ENCODE data around the gene LRRC47.

Gene LRRC47

DNA sequence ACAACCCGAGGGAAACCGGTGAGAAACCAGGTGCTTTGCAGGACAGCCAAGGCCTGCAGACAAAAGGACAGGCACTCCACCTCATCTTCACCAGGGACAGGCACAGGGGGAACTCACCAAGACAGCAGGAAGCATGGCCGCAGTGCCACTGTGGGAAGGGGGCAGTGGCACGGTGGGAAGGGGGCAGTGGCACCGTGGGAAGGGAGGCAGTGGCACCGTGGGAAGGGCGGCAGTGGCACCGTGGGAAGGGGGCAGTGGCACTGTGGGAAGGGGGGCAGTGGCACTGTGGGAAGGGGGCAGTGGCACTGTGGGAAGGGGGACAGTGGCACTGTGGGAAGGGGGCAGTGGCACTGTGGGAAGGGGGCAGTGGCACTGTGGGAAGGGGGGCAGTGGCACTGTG is 28.4 kb upstream of the LRRC47 start:
- no peak overlapping the region for H3K14ac ChIP-seq (ENCODE audit: low read length)
- H3K4me2 ChIP-seq (ENCODE audit: insufficient read depth, low read length, poor library complexity, severe bottlenecking) = no peak overlapping the region
- peaks cover 38 to 75% of the 10 kb centered on the region in 2 donors for H3K36me3 ChIP-seq (replicated peaks in 1 of 2; ENCODE audit: control insufficient read depth in 2 of 2, insufficient read depth in 2 of 2, low read length in 2 of 2)

DNA sequence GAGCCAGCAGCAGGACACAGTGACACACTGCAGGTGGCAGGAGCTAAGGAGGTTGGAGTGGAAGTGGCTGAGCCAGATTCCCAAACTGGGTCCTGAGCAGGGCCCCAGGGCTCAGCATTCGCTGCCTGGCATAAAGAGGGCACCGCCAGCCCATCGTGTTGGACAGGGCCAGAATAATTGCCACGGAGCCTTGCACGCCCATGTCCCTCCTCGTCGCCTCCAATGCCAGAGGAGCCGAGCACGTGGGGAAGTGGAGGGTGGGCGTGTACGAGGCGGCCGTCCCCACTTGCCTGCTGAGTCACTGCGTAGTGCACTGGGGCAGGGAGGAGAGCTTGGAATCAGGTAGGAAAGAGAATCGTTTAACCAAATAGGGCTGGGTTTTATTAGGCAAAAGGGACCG is 26.1 kb upstream of the LRRC47 start:
- no CpG with 5 or more reads among the region's 16 CpGs for WGBS, 2 donors (ENCODE audit: extremely low coverage in 2 of 2, insufficient read length in 2 of 2, insufficient replicate concordance in 1 of 2)
- no peaks in the 10 kb centered on the region for H3K27me3 ChIP-seq (ENCODE audit: control insufficient read depth in 3 of 3, insufficient read depth in 3 of 3, low read depth in 1 of 3, low read length in 3 of 3)
- H3K36me3 ChIP-seq (replicated peaks in 1 of 2; ENCODE audit: control insufficient read depth in 2 of 2, insufficient read depth in 2 of 2, low read length in 2 of 2) = peaks cover 30 to 52% of the 10 kb centered on the region in 2 donors

More for the DNA sequence above, 28.4 kb upstream of the LRRC47 start:
- Histone ChIP-seq H3K27me3 (ENCODE audit: control insufficient read depth in 3 of 3, insufficient read depth in 3 of 3, low read depth in 1 of 3, low read length in 3 of 3) (no peaks in the 10 kb centered on the region), H2BK5ac (ENCODE audit: low read length) (no peak overlapping the region), H2AK5ac (ENCODE audit: low read depth, low read length) (no peak overlapping the region), H3K4ac (ENCODE audit: low read length) (no peak overlapping the region), H3K27ac (replicated peaks; ENCODE audit: low read length) (no peak overlapping the region), H3K23ac (ENCODE audit: low read depth, low read length, poor library complexity) (no peak overlapping the region), H4K91ac (ENCODE audit: low read depth, low read length, poor library complexity) (no peak overlapping the region), H2BK15ac (ENCODE audit: low read length) (no peak overlapping the region), H3K79me1 (ENCODE audit: low read depth, low read length) (no peaks in the 10 kb centered on the region), H3K4me3 (ENCODE audit: low read length in 2 of 2) (no peak overlapping the region), H3K18ac (ENCODE audit: low read length) (no peak overlapping the region), H2AFZ (ENCODE audit: low read length) (no peak overlapping the region), H3K9me3 (replicated peaks in 1 of 2; ENCODE audit: control insufficient read depth in 2 of 2, insufficient read depth in 1 of 2, low read depth in 1 of 2, low read length in 2 of 2) (no peaks in the 10 kb centered on the region), H2BK120ac (ENCODE audit: low read depth, low read length) (no peak overlapping the region), H4K8ac (ENCODE audit: low read depth, low read length) (no peak overlapping the region), H3K9ac (ENCODE audit: low read depth, low read length, poor library complexity) (no peak overlapping the region), H2BK12ac (ENCODE audit: low read length) (no peak overlapping the region), H3K4me1 (ENCODE audit: control insufficient read depth in 2 of 2, insufficient read depth in 1 of 2, low read depth in 1 of 2, low read length in 2 of 2) (peaks cover 0 to under 1% of the 10 kb centered on the region in 2 donors)
- no peak for DNase-seq (ENCODE audit: low spot score)
- no CpG with 5 or more reads among the region's 8 CpGs for WGBS, 2 donors (ENCODE audit: extremely low coverage in 2 of 2, insufficient read length in 2 of 2, insufficient replicate concordance in 1 of 2)

DNA sequence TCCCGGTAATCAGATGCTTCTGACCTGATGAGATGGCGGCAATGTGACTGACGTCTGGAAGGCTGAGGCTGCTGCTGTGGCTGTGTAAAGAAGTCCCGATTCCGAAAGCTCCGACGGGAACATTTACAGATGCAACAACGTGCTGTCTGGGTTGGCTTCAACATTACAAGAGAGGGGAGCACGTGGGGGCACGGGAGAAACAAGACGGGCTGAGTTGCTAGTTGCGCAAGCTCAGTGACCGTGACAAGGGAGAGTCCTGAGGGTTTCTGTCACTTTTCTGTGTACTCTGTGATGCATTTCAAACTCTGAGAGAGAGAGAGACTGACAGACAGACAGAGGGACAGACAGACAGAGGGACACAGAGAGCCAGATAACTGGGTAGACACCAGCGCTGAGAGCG is 25.6 kb upstream of the LRRC47 start:
- Histone ChIP-seq H3K14ac (ENCODE audit: low read length) (no peak overlapping the region), H3K4me1 (ENCODE audit: control insufficient read depth in 2 of 2, insufficient read depth in 1 of 2, low read depth in 1 of 2, low read length in 2 of 2) (peaks cover 0 to 8% of the 10 kb centered on the region in 2 donors), H3K36me3 (replicated peaks in 1 of 2; ENCODE audit: control insufficient read depth in 2 of 2, insufficient read depth in 2 of 2, low read length in 2 of 2) (peaks cover 27 to 51% of the 10 kb centered on the region in 2 donors), H3K4me3 (ENCODE audit: low read length in 2 of 2) (no peak overlapping the region), H2BK12ac (ENCODE audit: low read length) (no peak overlapping the region), H4K8ac (ENCODE audit: low read depth, low read length) (no peak overlapping the region), H3K27ac (replicated peaks; ENCODE audit: low read length) (no peak overlapping the region), H2BK15ac (ENCODE audit: low read length) (no peak overlapping the region), H3K27me3 (ENCODE audit: control insufficient read depth in 3 of 3, insufficient read depth in 3 of 3, low read depth in 1 of 3, low read length in 3 of 3) (no peaks in the 10 kb centered on the region), H3K23ac (ENCODE audit: low read depth, low read length, poor library complexity) (no peak overlapping the region), H3K9me3 (replicated peaks in 1 of 2; ENCODE audit: control insufficient read depth in 2 of 2, insufficient read depth in 1 of 2, low read depth in 1 of 2, low read length in 2 of 2) (no peaks in the 10 kb centered on the region), H2BK5ac (ENCODE audit: low read length) (no peak overlapping the region), H3K4ac (ENCODE audit: low read length) (no peak overlapping the region), H2AK5ac (ENCODE audit: low read depth, low read length) (no peak overlapping the region), H3K9ac (ENCODE audit: low read depth, low read length, poor library complexity) (no peak overlapping the region), H3K4me2 (ENCODE audit: insufficient read depth, low read length, poor library complexity, severe bottlenecking) (no peak overlapping the region), H4K91ac (ENCODE audit: low read depth, low read length, poor library complexity) (no peak overlapping the region), H3K18ac (ENCODE audit: low read length) (no peak overlapping the region), H3K79me1 (ENCODE audit: low read depth, low read length) (no peaks in the 10 kb centered on the region), H2BK120ac (ENCODE audit: low read depth, low read length) (no peak overlapping the region), H2AFZ (ENCODE audit: low read length) (no peak overlapping the region)
- no CpG with 5 or more reads among the region's 15 CpGs for WGBS, 2 donors (ENCODE audit: extremely low coverage in 2 of 2, insufficient read length in 2 of 2, insufficient replicate concordance in 1 of 2)
- DNase-seq (ENCODE audit: low spot score) = no peak

More for the DNA sequence above, 26.1 kb upstream of the LRRC47 start:
- Histone ChIP-seq H2BK5ac (ENCODE audit: low read length) (no peak overlapping the region), H3K27ac (replicated peaks; ENCODE audit: low read length) (no peak overlapping the region), H4K91ac (ENCODE audit: low read depth, low read length, poor library complexity) (no peak overlapping the region), H4K8ac (ENCODE audit: low read depth, low read length) (peak overlapping the region; percentile 45), H3K9ac (ENCODE audit: low read depth, low read length, poor library complexity) (peak overlapping the region; percentile 12), H2AK5ac (ENCODE audit: low read depth, low read length) (no peak overlapping the region), H3K18ac (ENCODE audit: low read length) (no peak overlapping the region), H3K4ac (ENCODE audit: low read length) (no peak overlapping the region), H3K4me1 (ENCODE audit: control insufficient read depth in 2 of 2, insufficient read depth in 1 of 2, low read depth in 1 of 2, low read length in 2 of 2) (peaks cover 0 to 8% of the 10 kb centered on the region in 2 donors), H3K23ac (ENCODE audit: low read depth, low read length, poor library complexity) (peak overlapping the region; percentile 29), H2BK15ac (ENCODE audit: low read length) (no peak overlapping the region), H3K4me2 (ENCODE audit: insufficient read depth, low read length, poor library complexity, severe bottlenecking) (no peak overlapping the region), H3K79me1 (ENCODE audit: low read depth, low read length) (no peaks in the 10 kb centered on the region), H2AFZ (ENCODE audit: low read length) (no peak overlapping the region), H2BK12ac (ENCODE audit: low read length) (no peak overlapping the region), H3K14ac (ENCODE audit: low read length) (peak overlapping the region; percentile 47), H3K4me3 (ENCODE audit: low read length in 2 of 2) (no peak overlapping the region), H2BK120ac (ENCODE audit: low read depth, low read length) (no peak overlapping the region), H3K9me3 (replicated peaks in 1 of 2; ENCODE audit: control insufficient read depth in 2 of 2, insufficient read depth in 1 of 2, low read depth in 1 of 2, low read length in 2 of 2) (no peaks in the 10 kb centered on the region)
- no peak for DNase-seq (ENCODE audit: low spot score)

DNA sequence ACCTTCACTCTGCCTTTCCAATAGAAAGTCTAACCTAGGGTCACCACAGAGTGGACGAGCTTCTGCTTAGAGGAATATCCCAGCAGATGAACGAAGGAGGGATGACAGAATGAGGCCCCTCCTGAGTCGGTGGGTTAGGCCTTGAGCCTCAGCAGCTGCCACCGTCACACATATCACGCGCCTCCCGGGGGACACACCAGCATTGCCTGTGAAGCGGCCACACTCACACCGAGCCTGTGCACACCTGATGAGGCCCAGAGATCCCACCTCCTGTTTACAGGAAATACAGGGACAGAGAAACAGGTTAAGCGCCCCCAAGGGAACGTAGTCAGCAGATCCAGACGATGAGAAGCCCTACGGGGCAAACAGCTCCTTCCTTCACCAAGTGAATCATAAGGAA is 25.1 kb upstream of the LRRC47 start:
- H2BK5ac ChIP-seq (ENCODE audit: low read length) = no peak overlapping the region
- H3K9me3 ChIP-seq (replicated peaks in 1 of 2; ENCODE audit: control insufficient read depth in 2 of 2, insufficient read depth in 1 of 2, low read depth in 1 of 2, low read length in 2 of 2) = no peaks in the 10 kb centered on the region
- no peak overlapping the region for H3K9ac ChIP-seq (ENCODE audit: low read depth, low read length, poor library complexity)
- no peak for DNase-seq (ENCODE audit: low spot score)
- H3K79me1 ChIP-seq (ENCODE audit: low read depth, low read length) = no peaks in the 10 kb centered on the region
- no peaks in the 10 kb centered on the region for H3K27me3 ChIP-seq (ENCODE audit: control insufficient read depth in 3 of 3, insufficient read depth in 3 of 3, low read depth in 1 of 3, low read length in 3 of 3)
- H3K4me3 ChIP-seq (ENCODE audit: low read length in 2 of 2) = no peak overlapping the region
- H3K4me1 ChIP-seq (ENCODE audit: control insufficient read depth in 2 of 2, insufficient read depth in 1 of 2, low read depth in 1 of 2, low read length in 2 of 2) = peaks cover 0 to 8% of the 10 kb centered on the region in 2 donors
- no peak overlapping the region for H2AK5ac ChIP-seq (ENCODE audit: low read depth, low read length)
- no peak overlapping the region for H3K27ac ChIP-seq (replicated peaks; ENCODE audit: low read length)
- no peak overlapping the region for H3K18ac ChIP-seq (ENCODE audit: low read length)
- no peak overlapping the region for H2AFZ ChIP-seq (ENCODE audit: low read length)
- no peak overlapping the region for H2BK120ac ChIP-seq (ENCODE audit: low read depth, low read length)
- H3K36me3 ChIP-seq (replicated peaks in 1 of 2; ENCODE audit: control insufficient read depth in 2 of 2, insufficient read depth in 2 of 2, low read length in 2 of 2) = peaks cover 26 to 51% of the 10 kb centered on the region in 2 donors
- H4K91ac ChIP-seq (ENCODE audit: low read depth, low read length, poor library complexity) = no peak overlapping the region
- no peak overlapping the region for H3K14ac ChIP-seq (ENCODE audit: low read length)
- no peak overlapping the region for H3K4me2 ChIP-seq (ENCODE audit: insufficient read depth, low read length, poor library complexity, severe bottlenecking)
- no peak overlapping the region for H2BK12ac ChIP-seq (ENCODE audit: low read length)
- H3K23ac ChIP-seq (ENCODE audit: low read depth, low read length, poor library complexity) = no peak overlapping the region
- H4K8ac ChIP-seq (ENCODE audit: low read depth, low read length) = peak overlapping the region; percentile 9
- WGBS, 2 donors (ENCODE audit: extremely low coverage in 2 of 2, insufficient read length in 2 of 2, insufficient replicate concordance in 1 of 2) = no CpG with 5 or more reads among the region's 13 CpGs
- no peak overlapping the region for H3K4ac ChIP-seq (ENCODE audit: low read length)
- no peak overlapping the region for H2BK15ac ChIP-seq (ENCODE audit: low read length)

All from neuronal stem cell (in vitro differentiated cells).